OCI-LY7 (cell line): ENCODE data around the gene EPB41. TPM values are rescaled to one million over a fixed set of nuclear protein-coding genes. Genes with fewer than 3 reads are reported as not detected.

Experiments
- BruUV-seq: library from RNA; stranded (reverse); fragments of 400-500 nt; replicated peaks from 2 replicates; lab custom pipeline; 2021; lab: Mats Ljungman, UMichigan
- CTCF ChIA-PET: fragments of 300-600 bp; sonication (Branson Sonifier 250); formaldehyde crosslinking; loops from one replicate; lab custom pipeline; 2022; ENCODE audit warnings: antibody characterized with exemption; ENCODE audit not compliant: unreplicated experiment; lab: Charles Lee
- POLR2A ChIA-PET: fragments of 300-600 bp; sonication (Branson Sonifier 250); formaldehyde crosslinking; loops from one replicate; lab custom pipeline; 2022; ENCODE audit warnings: antibody characterized with exemption; lab: Charles Lee
- DNase-seq: peaks from one replicate; pipeline ENCODE4 v3.0.0-alpha.2; 2015; ENCODE audit warnings: low spot score
- H2AFZ ChIP-seq: fragments of 200-600 bp; sonication (generic), shearing (Covaris generic); 2 replicates; pipeline ENCODE4 v1.6.1; 2014; ENCODE audit warnings: mild to moderate bottlenecking, antibody characterized with exemption, low read length, moderate library complexity
- H3K27ac ChIP-seq: fragments of 200-600 bp; sonication (generic); 2 replicates; pipeline ENCODE4 v1.5.1; 2014; ENCODE audit warnings: mixed run types, low read depth, mild to moderate bottlenecking, moderate library complexity, low read length, inconsistent platforms; ENCODE audit not compliant: poor library complexity, severe bottlenecking
- H3K36me3 ChIP-seq: fragments of 200-600 bp; sonication (generic); 2 replicates; pipeline ENCODE4 v1.6.1; 2014; ENCODE audit warnings: mild to moderate bottlenecking, antibody characterized with exemption, low read length, moderate library complexity, mixed read lengths; ENCODE audit not compliant: insufficient read depth
- H3K4me1 ChIP-seq: fragments of 200-600 bp; sonication (generic); 2 replicates; pipeline ENCODE4 v1.5.1; 2014; ENCODE audit warnings: mild to moderate bottlenecking, low read length; ENCODE audit not compliant: insufficient read depth, poor library complexity, severe bottlenecking
- H3K4me2 ChIP-seq: fragments of 200-600 bp; sonication (generic); 2 replicates; pipeline ENCODE4 v1.6.1; 2014; ENCODE audit warnings: mild to moderate bottlenecking, low read length
- H3K4me3 ChIP-seq: fragments of 200-600 bp; sonication (generic); 2 replicates; pipeline ENCODE4 v1.5.1; 2014; ENCODE audit warnings: mild to moderate bottlenecking, low read depth, low read length; ENCODE audit not compliant: poor library complexity, severe bottlenecking
- H3K79me2 ChIP-seq: fragments of 200-600 bp; sonication (generic); 2 replicates; pipeline ENCODE4 v1.6.1; 2016; ENCODE audit warnings: low read depth, mild to moderate bottlenecking, low read length, moderate library complexity, mixed read lengths; ENCODE audit not compliant: insufficient read depth
- H3K9me2 ChIP-seq: fragments of 200-600 bp; sonication (generic); 2 replicates; pipeline ENCODE4 v1.6.1; 2016; ENCODE audit warnings: mild to moderate bottlenecking, low read length, mixed read lengths; ENCODE audit not compliant: insufficient read depth
- H3K9me3 ChIP-seq: fragments of 200-600 bp; sonication (generic); 2 replicates; pipeline ENCODE4 v1.6.1; 2014; ENCODE audit warnings: mild to moderate bottlenecking, mixed run types, low read length, mixed read lengths
- H4K20me1 ChIP-seq: fragments of 200-600 bp; sonication (generic); 2 replicates; pipeline ENCODE4 v1.6.1; 2014; ENCODE audit warnings: mild to moderate bottlenecking, antibody characterized with exemption, low read length, moderate library complexity, mixed read lengths; ENCODE audit not compliant: insufficient read depth
- EZH2phosphoT487 ChIP-seq: fragments of 200-600 bp; sonication (generic); IDR thresholded peaks from 2 replicates; pipeline ENCODE4 v1.6.1; 2018; ENCODE audit warnings: low read depth, borderline replicate concordance, mild to moderate bottlenecking, mixed run types, antibody characterized with exemption, low read length, moderate library complexity, mixed read lengths
- intact Hi-C: fragments of 100-400 bp; cut with micrococcal nuclease; formaldehyde crosslinking; loops from one replicate; pipeline ENCODE4 v1.10.0; 2022; ENCODE audit not compliant: unreplicated experiment
- total RNA-seq, 2 experiments: library from RNA; depleted of rRNA in 1 of 2; stranded (reverse); fragments of >200 nt in 1 of 2; shearing (Covaris generic) in 1 of 2; gene quantifications; 2 replicates each; pipeline ENCODE4 v1.2.3, GENCODE V29; 2014 to 2022
- TF ChIP-seq, protein P1 (sequence below): fragments of 200-600 bp; sonication (generic); conservative IDR thresholded peaks from 2 replicates; pipeline ENCODE4 v1.5.1; 2014; ENCODE audit warnings: mild to moderate bottlenecking, antibody characterized with exemption, low read length, moderate library complexity, mixed read lengths

The EPB41 gene
- total RNA-seq, 2 experiments from 2014 or later: 102 to 103 TPM

DNA sequence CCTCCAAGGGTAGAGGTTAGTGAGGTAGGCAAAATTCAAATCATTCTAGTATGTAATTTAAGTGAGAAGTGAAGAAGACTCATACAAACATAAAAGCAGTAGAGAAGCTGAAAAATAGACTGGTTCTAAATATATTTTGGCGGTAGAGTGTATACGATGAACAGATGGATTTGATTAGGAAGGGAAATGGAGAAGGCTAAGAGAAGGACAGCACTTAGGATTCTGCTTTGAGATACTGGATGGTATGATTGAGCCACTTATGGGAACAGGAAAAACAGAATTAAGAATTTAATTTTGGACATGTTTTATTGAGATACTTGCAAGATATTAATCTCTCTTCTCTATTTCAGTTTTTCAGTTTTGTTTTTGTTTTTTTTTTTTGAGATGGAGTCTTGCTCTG lies 60.1 kb downstream of the EPB41 start:
- H2AFZ ChIP-seq: no peak overlapping the region
- no peaks in the 10 kb centered on the region for H3K4me1 ChIP-seq
- no peak for DNase-seq
- no TSS peak for BruUV-seq
- no peak overlapping the region for H3K4me2 ChIP-seq
- intact Hi-C loops: no loop called here
- no peak for TF ChIP-seq EZH2phosphoT487
- TF ChIP-seq, protein P1, sequence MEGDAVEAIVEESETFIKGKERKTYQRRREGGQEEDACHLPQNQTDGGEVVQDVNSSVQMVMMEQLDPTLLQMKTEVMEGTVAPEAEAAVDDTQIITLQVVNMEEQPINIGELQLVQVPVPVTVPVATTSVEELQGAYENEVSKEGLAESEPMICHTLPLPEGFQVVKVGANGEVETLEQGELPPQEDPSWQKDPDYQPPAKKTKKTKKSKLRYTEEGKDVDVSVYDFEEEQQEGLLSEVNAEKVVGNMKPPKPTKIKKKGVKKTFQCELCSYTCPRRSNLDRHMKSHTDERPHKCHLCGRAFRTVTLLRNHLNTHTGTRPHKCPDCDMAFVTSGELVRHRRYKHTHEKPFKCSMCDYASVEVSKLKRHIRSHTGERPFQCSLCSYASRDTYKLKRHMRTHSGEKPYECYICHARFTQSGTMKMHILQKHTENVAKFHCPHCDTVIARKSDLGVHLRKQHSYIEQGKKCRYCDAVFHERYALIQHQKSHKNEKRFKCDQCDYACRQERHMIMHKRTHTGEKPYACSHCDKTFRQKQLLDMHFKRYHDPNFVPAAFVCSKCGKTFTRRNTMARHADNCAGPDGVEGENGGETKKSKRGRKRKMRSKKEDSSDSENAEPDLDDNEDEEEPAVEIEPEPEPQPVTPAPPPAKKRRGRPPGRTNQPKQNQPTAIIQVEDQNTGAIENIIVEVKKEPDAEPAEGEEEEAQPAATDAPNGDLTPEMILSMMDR: no peak
- no peaks in the 10 kb centered on the region for H4K20me1 ChIP-seq
- no peaks in the 10 kb centered on the region for H3K9me2 ChIP-seq
- peaks cover 5% of the 10 kb centered on the region; the same call in 1 of the 2 replicates for H3K79me2 ChIP-seq
- H3K4me3 ChIP-seq: no peak overlapping the region
- H3K9me3 ChIP-seq: no peaks in the 10 kb centered on the region
- ChIA-PET POLR2A (interaction anchor here (0.7 to 1.3 kb wide), 2 partner anchors 12 to 76 kb away, joined by 3 to 4 read pairs; no protein-coding TSS in a partner anchor), CTCF (no interaction called here)
- H3K36me3 ChIP-seq: peaks cover 5% of the 10 kb centered on the region; the same call in 1 of the 2 replicates
- no peak overlapping the region for H3K27ac ChIP-seq

DNA sequence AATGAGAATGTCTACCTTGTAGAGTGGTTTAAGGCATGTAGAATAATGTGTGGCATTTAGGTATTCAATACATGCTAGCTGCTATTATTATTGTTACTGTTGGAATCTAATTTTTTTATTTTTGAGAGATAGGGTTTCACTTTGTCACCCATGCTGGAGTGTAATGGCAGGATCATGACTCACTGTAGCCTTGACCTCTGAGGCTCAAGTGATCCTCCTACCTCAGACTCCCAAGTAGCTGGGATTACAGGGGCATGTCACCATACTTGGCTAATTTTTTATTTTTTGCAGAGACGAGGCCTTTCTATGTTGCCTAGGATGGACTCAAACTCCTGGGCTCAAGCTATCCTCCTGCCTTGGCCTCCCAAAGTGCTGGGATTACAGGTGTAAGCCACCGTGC lies 61.9 kb downstream of the EPB41 start:
- H4K20me1 ChIP-seq: no peaks in the 10 kb centered on the region
- H3K4me1 ChIP-seq: no peaks in the 10 kb centered on the region
- BruUV-seq: no TSS peak
- peaks cover 5% of the 10 kb centered on the region; the same call in 1 of the 2 replicates for H3K79me2 ChIP-seq
- H3K27ac ChIP-seq: no peak overlapping the region
- no peak overlapping the region for H2AFZ ChIP-seq
- peaks cover 5% of the 10 kb centered on the region; the same call in 1 of the 2 replicates for H3K36me3 ChIP-seq
- H3K4me3 ChIP-seq: no peak overlapping the region
- TF ChIP-seq, protein P1: no peak
- no peak for TF ChIP-seq EZH2phosphoT487
- ChIA-PET CTCF (no interaction called here), POLR2A (interaction anchor here (0.8 to 1.4 kb wide), 2 partner anchors 28 to 332 kb away, joined by 3 read pairs; no protein-coding TSS in a partner anchor)
- H3K9me2 ChIP-seq: no peaks in the 10 kb centered on the region
- no peaks in the 10 kb centered on the region for H3K9me3 ChIP-seq
- H3K4me2 ChIP-seq: no peak overlapping the region
- intact Hi-C loops: no loop called here
- no peak for DNase-seq

DNA sequence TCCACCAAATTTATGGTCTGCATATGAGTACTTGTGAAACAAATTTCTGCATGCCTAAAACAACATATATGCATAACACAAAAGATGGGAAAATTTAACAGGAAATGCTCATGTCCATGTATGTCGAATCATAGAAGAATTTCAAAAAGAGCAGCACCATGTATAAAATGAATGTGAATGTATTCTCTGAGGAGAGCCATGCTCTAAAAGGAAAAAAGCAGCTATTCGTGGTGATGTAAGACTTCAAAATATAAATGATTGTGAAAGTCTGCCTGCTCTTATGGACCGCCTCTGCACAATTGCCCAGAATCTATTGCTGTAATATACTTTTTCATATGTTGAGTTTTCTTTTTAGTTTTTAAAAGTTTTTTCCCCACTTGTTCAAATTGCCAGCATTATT lies 66.8 kb downstream of the EPB41 start:
- no TSS peak for BruUV-seq
- no peak overlapping the region for H3K27ac ChIP-seq
- peaks cover 20% of the 10 kb centered on the region for H3K79me2 ChIP-seq
- no peaks in the 10 kb centered on the region for H3K9me2 ChIP-seq
- H3K4me3 ChIP-seq: no peak overlapping the region
- ChIA-PET CTCF (interaction anchor here (0.6 kb wide), 1 partner anchor 108 kb away, joined by 4 read pairs; no protein-coding TSS in a partner anchor), POLR2A (no interaction called here)
- intact Hi-C loops: no loop called here
- TF ChIP-seq, protein P1: no peak
- TF ChIP-seq EZH2phosphoT487: no peak
- H3K36me3 ChIP-seq: peaks cover 20% of the 10 kb centered on the region
- H2AFZ ChIP-seq: no peak overlapping the region
- DNase-seq: no peak
- H4K20me1 ChIP-seq: no peaks in the 10 kb centered on the region
- H3K9me3 ChIP-seq: peaks cover 15% of the 10 kb centered on the region; the same call in 1 of the 2 replicates
- H3K4me2 ChIP-seq: no peak overlapping the region
- H3K4me1 ChIP-seq: peaks cover 8% of the 10 kb centered on the region
